Measurements from ENCODE around the gene RGS3. TPM values are rescaled to one million over a fixed set of nuclear protein-coding genes. Genes with fewer than 3 reads are reported as not detected.

The RGS3 gene
- total and polyA plus RNA-seq, 2 of the 13 experiments (the other 11 are each of a cell fraction or from before 2014, with no cell fraction given), result 17.1 to 28.8 TPM

- no peak for TF ChIP-seq ZSCAN30 (CRISPR knock-in tag; IDR thresholded peaks at IDR 0.05)
- TF ChIP-seq ATAD3A (CRISPR knock-in tag; IDR thresholded peaks at IDR 0.05), result no peak
- TF ChIP-seq HES4 (CRISPR knock-in tag; IDR thresholded peaks at IDR 0.05; ENCODE audit: borderline replicate concordance), result no peak
- no peak for TF ChIP-seq ZNF343 (CRISPR knock-in tag; IDR thresholded peaks at IDR 0.05)
Measured at GRCh38 chr9:113568571-113569321, 105.2 kb downstream of the RGS3 start (continued).

- no peak overlapping the region for H3K4me3 ChIP-seq (replicated peaks in 1 of 3; ENCODE audit: insufficient read depth in 1 of 3, low read depth in 2 of 3, low read length in 3 of 3)
- FAIRE-seq (no peak), ATAC-seq (no peak), DNase-seq (ENCODE audit: low spot score) (no peak)
- peaks cover 0 to 1% of the 10 kb centered on the region in 2 experiments; a peak in 1 of 5 replicates for H3K36me3 ChIP-seq (replicated peaks in 1 of 2; ENCODE audit: control insufficient read depth in 1 of 2, insufficient read depth in 2 of 2, low read length in 2 of 2)
- no peaks in the 10 kb centered on the region for H3K79me2 ChIP-seq (ENCODE audit: insufficient read depth, low read length)
- H3K4me2 ChIP-seq (ENCODE audit: low read depth, low read length), result no peak overlapping the region
- H3K27ac ChIP-seq (ENCODE audit: extremely low read length, insufficient read depth, low read length), result no peak overlapping the region
- POLR2A ChIA-PET, result no interaction called here
- in situ Hi-C loops (cut with HindIII; ENCODE audit: extremely low pct_ligation_motif_present, low pct_unique_long_range_greater_than_20kb) (no loop called here), intact Hi-C loops (cut with micrococcal nuclease; ENCODE audit: unreplicated experiment) (no loop called here)
- no peaks in the 10 kb centered on the region for H3K27me3 ChIP-seq (ENCODE audit: control insufficient read depth in 1 of 2, insufficient read depth in 2 of 2, low read length in 2 of 2)
- no peaks in the 10 kb centered on the region for H3K9me3 ChIP-seq (ENCODE audit: low read length)
- no TSS peak for BruUV-seq (replicated peaks)
- no peak overlapping the region for H3K9ac ChIP-seq (ENCODE audit: insufficient read depth, low read depth, low read length)
- peaks cover 53% of the 10 kb centered on the region for H3K4me1 ChIP-seq (ENCODE audit: insufficient read depth, low read length)
- CTCF ChIA-PET (ENCODE audit: low intra/inter-chr PET ratio, low total read pairs), result no interaction called here
- 97% methylated on average over 1 of the region's 2 CpGs for WGBS (ENCODE audit: low lambda C conversion rate)
- H4K20me1 ChIP-seq (ENCODE audit: insufficient read depth, low read length), result no peaks in the 10 kb centered on the region
- no peak overlapping the region for H2AFZ ChIP-seq (ENCODE audit: low read length)
- TF ChIP-seq NFATC3 (CRISPR knock-in tag; IDR thresholded peaks at IDR 0.05) (no peak), KDM2A (CRISPR knock-in tag; IDR thresholded peaks at IDR 0.05; ENCODE audit: borderline replicate concordance, low read depth) (no peak), ZNF17 (CRISPR knock-in tag; IDR thresholded peaks at IDR 0.05) (no peak), NCOA2 (CRISPR knock-in tag; IDR thresholded peaks at IDR 0.05) (no peak), ZNF318 (CRISPR knock-in tag; IDR thresholded peaks at IDR 0.05) (no peak), SOX5 (CRISPR knock-in tag; IDR thresholded peaks at IDR 0.05; ENCODE audit: borderline replicate concordance) (no peak), ZNF331 (CRISPR knock-in tag; IDR thresholded peaks at IDR 0.05) (no peak)
Measured at GRCh38 chr9:113569472-113570060, 106.0 kb downstream of the RGS3 start.
